Fibroblast of peridontal ligament (primary cell): Measurements from ENCODE around the gene GSDMA.
A peak's percentile ranks its signal among the peaks of the same experiment; 100 is the strongest.
"Not testable (repeated sequence)": the region's sequence is repeated elsewhere in the genome, so short reads cannot be mapped to it uniquely, and the experiment has no call there.

Experiments
- DNase-seq: peaks from one replicate; pipeline ENCODE4 v3.0.0-alpha.2; 2010; ENCODE audit errors: extremely low read depth

GSDMA gene

DNA sequence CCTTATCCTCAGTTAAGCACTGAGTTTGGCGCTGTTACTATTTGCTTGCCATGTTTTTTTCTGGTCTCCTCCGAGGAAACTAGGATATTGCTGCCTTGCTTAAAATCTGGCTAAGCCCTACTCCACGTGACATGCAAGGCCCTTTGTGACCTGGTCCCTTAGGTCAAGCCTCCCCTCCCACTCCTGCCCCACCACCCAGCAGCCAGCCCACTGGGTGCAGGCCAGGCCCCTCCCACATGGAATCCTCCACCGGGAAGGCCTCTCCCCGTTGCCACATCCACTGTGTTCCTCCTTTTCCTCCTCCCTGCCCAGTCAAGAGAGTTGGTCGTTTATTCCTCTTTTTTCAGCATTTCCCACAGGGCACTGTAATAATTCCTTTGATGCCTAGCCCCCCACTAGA is 34.0 kb downstream of the GSDMA start:
- DNase-seq: no peak

DNA sequence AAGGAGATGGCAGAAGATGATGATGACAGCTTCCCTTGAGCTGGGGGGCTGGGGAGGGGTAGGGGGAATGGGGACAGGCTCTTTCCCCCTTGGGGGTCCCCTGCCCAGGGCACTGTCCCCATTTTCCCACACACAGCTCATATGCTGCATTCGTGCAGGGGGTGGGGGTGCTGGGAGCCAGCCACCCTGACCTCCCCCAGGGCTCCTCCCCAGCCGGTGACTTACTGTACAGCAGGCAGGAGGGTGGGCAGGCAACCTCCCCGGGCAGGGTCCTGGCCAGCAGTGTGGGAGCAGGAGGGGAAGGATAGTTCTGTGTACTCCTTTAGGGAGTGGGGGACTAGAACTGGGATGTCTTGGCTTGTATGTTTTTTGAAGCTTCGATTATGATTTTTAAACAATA is 34.7 kb downstream of the GSDMA start:
- no peak for DNase-seq

DNA sequence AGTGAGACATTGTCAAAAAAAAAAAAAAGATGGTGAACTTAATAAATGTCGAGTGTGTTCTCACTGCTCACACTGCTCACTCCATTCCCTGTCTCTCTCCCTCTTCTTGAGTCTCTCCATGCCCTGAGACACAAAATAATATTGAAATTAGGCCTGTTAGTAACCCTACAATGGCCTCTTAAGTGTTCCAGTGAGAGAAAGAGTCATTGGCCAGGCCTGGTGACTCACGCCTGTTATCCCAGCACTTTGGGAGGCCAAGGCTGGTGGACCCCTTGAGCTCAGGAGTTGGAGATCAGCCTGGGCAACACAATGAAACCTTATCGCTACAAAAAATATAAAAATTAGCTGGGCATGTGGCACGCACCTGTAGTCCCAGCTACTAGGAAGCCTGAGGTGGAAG is 36.3 kb downstream of the GSDMA start:
- peak; percentile 3 for DNase-seq

DNA sequence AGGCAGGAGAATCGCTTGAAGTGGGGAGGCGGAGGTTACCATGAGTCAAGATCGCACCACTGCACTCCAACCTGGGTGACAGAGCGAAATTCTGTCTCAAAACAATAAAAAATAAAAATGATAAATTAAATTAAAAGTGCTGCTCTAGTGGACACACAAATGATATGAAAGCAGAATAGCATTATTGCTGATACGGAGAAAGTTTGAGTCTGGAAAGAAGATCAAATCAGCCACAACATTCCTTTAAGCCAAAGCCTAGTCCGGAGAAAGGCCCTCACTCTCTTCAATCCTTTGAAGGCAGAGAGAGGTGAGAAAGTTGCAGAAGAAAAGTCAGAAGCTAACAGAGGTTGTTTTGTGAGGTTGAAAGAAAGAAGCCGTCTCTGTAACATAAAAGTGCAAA is 37.4 kb downstream of the GSDMA start:
- no peak for DNase-seq

DNA sequence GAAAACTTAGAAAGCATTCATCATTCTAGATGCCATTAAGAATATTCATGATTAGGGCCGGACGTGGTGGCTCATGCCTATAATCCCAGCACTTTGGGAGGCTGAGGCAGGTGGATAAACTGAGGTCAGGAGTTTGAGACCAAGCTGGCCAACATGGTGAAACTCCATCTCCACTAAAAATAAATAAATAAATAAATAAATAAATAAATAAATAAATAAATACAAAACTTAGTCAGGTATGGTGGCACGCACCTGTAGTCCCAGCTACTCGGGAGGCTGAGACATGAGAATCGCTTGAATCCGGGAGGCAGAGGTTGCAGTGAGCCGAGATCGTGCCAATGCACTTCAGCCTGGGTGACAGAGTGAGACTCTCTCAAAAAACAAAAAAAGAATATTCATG is 38.5 kb downstream of the GSDMA start:
- not testable (repeated sequence) for DNase-seq

DNA sequence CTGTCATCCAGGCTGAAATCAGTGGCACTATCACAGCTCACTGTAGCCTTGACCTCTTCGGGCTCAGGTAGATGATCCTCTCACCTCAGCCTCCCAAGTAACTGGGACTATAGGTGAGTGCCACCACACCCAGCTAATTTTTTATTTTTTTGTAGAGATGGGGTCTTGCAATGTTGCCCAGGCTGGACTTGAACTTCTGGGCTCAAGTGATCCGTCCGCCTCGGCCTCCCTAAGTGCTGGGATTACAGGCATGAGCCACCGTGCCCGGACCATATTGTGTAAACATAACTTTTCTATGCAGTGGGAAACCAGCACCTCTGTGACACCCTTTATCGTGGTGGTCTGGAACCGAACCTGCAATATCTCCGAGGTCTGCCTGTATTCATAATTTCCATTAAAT is 41.3 kb downstream of the GSDMA start:
- no peak for DNase-seq

DNA sequence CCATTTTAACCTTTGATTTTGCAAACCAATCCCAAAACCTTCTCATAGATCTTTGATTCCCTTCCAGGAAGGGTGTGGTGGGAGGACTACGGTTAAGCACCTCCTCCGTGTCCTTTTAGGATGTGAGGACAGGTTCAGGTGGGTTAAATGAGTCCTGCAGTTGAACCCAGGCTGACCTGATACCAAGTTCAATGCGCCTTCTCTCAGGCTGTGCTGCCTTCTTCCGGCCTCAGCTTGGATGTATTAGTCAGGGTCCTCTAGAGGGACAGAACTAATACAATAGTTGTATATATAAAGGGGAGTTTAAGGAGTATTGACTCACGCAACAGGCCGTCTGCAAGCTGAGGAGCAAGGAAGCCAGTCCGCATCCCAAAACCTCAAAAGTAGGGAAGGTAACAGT is 41.9 kb downstream of the GSDMA start:
- no peak for DNase-seq

DNA sequence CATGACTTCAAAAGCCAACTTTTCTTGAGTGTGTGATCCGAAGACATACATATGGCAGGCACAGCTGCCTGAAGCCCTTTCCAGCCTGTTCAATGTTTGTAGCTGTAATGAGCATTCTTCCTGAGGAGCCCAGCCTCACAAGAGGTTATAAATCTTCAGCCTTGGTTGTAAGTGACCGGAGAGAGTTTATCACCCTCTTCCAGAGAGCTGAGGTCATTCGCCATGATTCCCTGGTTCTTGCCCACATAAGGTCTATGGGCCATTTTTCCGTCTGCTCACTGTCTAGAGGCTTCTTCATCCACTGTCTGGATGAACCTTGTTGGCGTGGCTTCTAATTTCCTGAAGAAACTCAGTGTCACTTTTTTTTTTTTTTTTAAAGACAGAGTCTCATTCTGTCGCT is 42.7 kb downstream of the GSDMA start:
- DNase-seq: no peak

DNA sequence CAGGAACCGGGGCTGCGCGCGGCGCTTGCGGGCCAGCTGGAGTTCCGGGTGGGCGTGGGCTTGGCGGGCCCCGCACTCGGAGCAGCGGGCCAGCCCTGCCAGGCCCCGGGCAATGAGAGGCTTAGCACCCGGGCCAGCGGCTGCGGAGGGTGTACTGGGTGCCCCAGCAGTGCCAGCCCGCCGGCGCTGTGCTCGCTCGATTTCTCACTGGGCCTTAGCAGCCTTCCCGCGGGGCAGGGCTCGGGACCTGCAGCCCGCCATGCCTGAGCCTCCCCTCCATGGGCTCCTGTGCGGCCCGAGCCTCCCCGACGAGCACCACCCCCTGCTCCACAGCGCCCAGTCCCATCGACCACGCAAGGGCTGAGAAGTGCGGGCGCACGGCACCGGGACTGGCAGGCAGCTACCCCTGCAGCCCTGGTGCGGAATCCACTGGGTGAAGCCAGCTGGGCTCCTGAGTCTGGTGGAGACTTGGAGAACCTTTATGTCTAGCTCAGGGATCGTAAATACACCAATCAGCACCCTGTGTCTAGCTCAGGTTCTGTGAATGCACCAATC is 48.2 kb downstream of the GSDMA start:
- not testable (repeated sequence) for DNase-seq

DNA sequence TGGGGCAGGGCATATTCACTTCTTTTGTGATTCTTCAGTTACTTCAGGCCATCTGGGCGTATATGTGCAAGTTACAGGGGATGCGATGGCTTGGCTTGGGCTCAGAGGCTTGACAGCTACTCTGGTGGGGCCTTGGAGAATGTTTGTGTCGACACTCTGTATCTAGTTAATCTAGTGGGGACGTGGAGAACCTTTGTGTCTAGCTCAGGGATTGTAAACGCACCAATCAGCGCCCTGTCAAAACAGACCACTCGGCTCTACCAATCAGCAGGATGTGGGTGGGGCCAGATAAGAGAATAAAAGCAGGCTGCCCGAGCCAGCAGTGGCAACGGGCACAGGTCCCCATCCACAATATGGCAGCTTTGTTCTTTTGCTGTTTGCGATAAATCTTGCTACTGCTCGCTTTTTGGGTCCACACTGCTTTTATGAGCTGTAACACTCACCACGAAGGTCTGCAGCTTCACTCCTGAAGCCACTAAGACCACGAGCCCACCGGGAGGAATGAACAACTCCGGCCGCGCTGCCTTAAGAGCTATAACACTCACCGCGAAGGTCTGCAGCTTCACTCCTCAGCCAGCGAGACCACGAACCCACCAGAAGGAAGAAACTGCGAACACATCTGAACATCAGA is 49.3 kb downstream of the GSDMA start:
- DNase-seq: not testable (repeated sequence)

DNA sequence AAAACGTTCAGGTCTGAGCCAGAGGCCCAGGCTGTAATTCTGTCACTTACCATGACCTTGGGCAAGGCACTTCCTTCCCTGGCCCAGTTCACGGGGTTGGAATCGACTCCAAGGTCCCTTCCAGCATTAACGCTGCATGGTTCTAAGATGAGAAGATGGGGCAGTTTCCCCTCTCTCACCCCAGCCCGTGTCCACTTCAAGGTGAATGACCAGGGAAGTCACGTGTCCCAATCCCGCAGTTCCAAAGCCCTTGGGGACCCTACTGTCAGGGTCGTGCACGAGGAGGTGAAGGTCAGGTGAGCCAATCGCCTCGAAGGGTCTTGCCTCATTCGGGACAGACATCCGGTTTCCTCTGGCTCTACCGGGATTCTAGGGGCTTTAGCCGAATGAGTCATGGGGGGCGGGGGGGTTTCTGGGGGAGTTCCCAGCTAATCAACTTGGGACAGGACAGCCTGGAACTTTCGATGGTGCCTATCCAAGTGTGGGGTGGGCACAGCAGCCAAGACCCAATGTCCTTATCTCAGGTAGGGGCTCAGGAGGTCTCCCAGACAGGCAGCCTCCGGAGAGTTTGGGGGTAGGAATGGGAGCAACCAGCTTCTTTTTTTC is 51.7 kb downstream of the GSDMA start:
- DNase-seq: no peak

DNA sequence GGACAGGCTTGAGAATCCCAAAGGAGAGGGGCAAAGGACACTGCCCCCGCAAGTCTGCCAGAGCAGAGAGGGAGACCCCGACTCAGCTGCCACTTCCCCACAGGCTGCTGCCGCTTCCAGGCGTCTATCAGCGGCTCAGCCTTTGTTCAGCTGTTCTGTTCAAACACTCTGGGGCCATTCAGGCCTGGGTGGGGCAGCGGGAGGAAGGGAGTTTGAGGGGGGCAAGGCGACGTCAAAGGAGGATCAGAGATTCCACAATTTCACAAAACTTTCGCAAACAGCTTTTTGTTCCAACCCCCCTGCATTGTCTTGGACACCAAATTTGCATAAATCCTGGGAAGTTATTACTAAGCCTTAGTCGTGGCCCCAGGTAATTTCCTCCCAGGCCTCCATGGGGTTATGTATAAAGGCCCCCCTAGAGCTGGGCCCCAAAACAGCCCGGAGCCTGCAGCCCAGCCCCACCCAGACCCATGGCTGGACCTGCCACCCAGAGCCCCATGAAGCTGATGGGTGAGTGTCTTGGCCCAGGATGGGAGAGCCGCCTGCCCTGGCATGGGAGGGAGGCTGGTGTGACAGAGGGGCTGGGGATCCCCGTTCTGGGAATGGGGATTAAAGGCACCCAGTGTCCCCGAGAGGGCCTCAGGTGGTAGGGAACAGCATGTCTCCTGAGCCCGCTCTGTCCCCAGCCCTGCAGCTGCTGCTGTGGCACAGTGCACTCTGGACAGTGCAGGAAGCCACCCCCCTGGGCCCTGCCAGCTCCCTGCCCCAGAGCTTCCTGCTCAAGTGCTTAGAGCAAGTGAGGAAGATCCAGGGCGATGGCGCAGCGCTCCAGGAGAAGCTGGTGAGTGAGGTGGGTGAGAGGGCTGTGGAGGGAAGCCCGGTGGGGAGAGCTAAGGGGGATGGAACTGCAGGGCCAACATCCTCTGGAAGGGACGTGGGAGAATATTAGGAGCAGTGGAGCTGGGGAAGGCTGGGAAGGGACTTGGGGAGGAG is 52.5 kb downstream of the GSDMA start, which contains the start of gene CSF3:
Gene CSF3 (plus strand): TSS at position 436 of the 993 bp plus-strand sequence. CDS start 35 bp downstream, at position 471.
- no peak for DNase-seq

DNA sequence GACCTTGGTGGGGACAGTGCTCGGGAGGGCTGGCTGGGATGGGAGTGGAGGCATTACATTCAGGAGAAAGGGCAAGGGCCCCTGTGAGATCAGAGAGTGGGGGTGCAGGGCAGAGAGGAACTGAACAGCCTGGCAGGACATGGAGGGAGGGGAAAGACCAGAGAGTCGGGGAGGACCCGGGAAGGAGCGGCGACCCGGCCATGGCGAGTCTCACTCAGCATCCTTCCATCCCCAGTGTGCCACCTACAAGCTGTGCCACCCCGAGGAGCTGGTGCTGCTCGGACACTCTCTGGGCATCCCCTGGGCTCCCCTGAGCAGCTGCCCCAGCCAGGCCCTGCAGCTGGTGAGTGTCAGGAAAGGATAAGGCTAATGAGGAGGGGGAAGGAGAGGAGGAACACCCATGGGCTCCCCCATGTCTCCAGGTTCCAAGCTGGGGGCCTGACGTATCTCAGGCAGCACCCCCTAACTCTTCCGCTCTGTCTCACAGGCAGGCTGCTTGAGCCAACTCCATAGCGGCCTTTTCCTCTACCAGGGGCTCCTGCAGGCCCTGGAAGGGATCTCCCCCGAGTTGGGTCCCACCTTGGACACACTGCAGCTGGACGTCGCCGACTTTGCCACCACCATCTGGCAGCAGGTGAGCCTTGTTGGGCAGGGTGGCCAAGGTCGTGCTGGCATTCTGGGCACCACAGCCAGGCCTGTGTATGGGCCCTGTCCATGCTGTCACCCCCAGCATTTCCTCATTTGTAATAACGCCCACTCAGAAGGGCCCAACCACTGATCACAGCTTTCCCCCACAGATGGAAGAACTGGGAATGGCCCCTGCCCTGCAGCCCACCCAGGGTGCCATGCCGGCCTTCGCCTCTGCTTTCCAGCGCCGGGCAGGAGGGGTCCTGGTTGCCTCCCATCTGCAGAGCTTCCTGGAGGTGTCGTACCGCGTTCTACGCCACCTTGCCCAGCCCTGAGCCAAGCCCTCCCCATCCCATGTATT is 53.5 kb downstream of the GSDMA start:
- no peak for DNase-seq

DNA sequence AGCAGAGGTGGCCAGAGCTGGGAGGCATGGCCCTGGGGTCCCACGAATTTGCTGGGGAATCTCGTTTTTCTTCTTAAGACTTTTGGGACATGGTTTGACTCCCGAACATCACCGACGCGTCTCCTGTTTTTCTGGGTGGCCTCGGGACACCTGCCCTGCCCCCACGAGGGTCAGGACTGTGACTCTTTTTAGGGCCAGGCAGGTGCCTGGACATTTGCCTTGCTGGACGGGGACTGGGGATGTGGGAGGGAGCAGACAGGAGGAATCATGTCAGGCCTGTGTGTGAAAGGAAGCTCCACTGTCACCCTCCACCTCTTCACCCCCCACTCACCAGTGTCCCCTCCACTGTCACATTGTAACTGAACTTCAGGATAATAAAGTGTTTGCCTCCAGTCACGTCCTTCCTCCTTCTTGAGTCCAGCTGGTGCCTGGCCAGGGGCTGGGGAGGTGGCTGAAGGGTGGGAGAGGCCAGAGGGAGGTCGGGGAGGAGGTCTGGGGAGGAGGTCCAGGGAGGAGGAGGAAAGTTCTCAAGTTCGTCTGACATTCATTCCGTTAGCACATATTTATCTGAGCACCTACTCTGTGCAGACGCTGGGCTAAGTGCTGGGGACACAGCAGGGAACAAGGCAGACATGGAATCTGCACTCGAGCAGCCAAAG is 54.7 kb downstream of the GSDMA start:
- no peak for DNase-seq

DNA sequence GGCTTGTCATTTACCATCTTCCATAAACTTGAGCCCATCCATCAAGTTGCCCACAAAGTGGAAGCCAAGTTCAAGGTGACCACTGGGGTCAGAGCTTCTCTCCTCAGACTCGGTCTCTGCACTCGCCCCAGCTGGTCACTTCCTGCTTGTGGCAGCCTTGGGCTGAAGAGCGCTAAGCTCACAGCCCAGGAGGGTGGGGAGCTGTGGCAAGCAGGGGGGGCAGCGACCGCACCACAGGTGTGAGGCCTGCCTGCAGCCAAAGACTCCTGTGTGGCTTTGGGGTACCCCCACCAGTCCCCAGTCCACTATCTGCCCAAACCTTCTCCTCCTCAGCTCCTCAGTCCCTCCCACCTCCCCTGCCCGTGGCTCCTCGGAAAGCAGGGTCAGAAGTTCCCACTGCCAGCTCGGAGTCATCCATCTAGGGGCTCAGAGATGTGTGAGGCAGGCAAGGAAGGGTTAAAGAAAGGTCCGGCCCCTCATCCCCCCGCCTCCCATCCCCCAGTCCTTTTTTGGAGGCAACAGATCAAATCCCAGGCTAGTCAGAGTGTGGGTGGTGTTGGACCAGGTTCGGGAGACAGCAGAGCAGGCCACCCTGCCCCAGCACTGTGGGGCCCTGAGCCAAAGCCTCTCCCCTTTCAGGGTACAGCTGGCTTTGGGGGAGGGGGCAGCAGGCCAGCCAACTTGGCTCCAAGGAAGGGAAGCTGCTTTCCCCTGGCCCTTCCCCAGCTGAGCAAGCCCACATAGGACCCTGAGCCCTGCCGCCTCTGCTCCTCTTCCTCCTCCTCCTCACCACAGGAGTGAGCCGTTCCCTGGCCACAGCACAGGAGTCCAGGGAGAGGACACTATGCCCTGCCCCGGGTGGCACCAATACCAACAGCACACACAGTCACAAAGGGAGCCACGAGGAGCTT is 55.7 kb downstream of the GSDMA start:
- DNase-seq: no peak

DNA sequence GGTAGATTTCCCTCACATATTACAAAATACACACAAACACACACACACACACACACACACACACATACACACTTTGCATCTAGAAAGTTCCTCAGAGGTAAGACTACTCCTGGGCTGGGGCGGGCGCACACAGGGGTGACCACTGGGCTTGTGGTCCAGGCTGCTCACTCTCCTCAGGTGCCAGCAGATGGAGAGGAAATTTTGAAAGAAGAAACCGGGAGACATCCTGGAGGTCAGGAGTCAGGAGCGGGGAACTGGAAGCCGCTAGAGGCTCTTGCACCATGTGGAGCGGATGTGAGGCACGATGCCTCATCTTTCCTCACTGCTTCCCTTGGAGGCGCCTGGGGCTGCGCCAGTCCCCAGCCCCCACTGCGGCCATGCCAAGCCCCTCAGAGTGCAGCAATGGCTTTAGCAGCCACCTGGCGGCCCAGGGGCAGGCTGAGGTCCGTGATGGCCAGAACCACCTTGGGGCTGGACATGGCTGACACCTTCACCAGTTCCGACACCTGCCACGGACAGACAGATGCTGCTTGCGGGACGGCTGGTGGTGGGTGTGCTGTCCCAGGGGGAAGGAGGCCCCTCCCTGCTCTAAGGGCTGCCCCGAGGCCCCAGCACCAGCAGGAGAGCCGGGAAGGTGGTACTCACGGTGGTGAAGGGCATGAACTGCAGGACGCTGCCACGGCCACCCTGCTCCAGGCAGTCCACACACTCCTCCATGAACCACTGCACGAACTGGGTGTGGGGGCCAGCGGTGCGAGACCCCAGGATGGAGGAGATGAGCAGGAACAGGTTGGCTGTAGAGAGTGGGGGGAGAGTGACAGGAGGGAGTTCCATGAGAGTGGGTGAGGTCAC is 56.6 kb downstream of the GSDMA start:
- DNase-seq: peak; percentile 27

DNA sequence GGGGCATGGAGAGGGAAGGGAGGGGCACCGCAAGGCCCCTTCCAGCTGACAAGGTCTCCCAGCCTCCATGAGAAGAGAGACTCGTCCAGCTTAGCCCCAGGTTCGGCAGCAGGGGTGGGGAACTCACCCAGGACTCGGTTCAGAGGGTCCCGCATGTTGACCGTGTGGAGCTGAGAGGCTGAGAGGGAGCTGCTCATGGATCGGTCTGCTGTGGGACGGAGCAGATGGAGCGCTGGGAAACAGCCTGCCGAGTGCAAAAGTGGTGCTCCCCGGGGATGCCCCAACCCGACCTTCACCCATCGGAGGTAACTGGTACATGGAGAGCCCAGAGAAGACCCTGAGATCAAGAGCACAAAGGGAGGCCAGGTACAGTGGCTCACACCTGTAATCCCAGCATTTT is 57.3 kb downstream of the GSDMA start:
- DNase-seq: no peak

DNA sequence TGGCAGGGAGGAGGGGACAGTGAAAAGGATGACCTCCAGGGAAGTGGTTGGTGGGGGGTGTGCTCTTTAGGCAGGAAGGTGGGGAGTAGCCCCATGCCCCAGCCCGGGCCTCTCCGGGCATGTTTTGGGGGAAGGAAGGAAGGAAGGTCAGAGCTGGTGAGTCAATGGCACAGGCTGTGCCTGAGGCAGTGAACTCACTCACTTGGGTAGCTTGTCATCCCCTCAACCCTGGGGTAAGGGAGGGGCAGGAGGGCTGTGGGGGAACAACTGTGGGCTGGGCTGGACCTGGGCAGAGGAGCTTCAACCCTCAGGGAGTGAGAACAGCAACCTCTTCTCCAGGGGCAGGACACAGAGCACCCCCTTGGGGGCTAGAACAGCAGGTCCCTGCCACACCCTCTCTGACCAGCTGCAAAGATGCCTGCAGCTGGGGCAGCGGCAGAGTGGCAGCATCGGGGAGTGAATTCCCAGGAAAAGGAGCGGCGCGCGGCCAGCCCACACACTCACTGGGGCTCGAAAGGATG is 58.7 kb downstream of the GSDMA start:
- DNase-seq: peak; percentile 40
